Stimulated activated CD4-positive, alpha-beta T cell treated with anti-CD3 and anti-CD28 coated beads, Interleukin-12 subunit alpha, Interleukin-12 subunit beta, amount 100 ng/mL, for 4 hours (primary cell): ENCODE data around the gene MGAT3.
"Not testable (repeated sequence)": the region's sequence is repeated elsewhere in the genome, so short reads cannot be mapped to it uniquely, and the experiment has no call there.

Source experiments
- DNase-seq: peaks from one replicate; pipeline ENCODE4 v3.0.0-alpha.2; 2020

The MGAT3 gene

GRCh38 chr22:39494471-39495120 lies 37.8 kb downstream of the MGAT3 start:
- no peak for DNase-seq

DNA sequence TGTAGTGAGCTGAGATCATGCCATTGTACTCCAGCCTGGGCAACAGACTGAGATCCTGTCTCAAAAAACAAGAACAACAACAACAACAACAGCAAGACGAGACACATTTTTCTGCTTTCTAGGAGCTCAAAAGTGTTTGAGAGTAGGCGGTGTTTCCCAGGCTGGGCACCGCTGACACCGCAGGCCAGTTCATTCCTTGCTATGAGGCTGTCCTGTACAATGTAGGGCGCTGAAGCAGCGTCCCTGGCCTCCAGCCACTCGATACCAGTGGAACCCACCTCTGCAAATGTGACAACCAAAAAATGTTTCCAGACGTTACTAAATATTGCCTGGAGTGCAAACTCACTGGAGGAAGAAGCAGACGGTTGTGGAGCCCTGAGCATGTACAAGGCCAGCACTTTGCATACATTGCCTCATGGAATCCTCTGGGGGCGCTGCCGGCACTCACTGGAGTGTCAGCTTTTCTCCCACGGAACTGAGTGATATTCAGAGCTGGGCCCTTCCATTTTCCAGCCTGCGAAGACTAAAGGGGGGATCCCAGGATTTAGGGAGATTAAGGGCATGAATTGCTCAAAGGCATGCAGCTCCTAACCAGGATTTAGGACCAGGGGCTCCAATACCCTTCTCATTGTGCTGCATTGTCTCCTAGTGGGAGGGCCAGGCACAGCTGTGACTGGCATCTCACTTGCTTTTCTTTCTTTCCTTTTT lies 39.5 kb downstream of the MGAT3 start:
- peak; percentile 61 for DNase-seq

GRCh38 chr22:39497429-39497828 lies 40.6 kb downstream of the MGAT3 start:
- DNase-seq, result no peak

- no peak for DNase-seq
Measured at GRCh38 chr22:39498368-39498767, 41.6 kb downstream of the MGAT3 start.

DNA sequence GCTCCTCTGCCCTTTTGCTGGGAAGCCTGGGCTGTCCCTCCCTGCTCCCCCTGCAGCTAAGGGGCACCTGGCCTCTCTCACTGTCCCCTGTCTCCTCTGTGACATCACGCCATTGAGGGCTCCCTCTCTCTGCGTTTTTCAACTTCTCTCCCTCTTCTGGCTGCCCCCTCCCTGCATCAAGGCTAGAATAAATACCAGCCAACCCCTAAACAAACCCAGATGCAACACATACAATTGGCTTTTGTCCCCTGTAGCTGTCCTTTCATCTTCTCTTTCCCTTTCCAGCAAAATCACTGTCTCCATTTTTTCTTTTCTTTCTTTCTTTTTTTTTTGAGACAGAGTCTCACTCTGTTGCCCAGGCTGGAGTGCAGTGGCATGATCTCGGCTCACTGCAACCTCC lies 42.0 kb downstream of the MGAT3 start:
- no peak for DNase-seq

DNA sequence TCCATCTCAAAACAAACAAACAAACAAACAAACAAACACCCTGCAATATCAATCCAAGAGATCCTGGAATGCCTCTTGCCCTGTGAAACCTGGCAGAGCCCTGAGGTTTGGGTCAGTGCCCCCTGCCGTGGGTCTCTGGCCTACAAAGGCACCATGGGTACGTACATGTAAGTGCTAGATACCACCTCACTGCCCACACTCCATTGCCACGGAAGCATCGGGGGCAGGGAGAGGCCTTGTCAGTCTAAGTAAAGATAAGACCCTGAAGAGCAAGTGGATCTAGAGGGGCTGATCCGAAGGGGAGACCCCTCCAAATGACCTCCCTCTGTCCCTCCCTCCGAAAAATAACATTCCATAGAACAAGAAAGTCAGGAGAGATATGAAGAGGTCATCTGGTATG lies 43.3 kb downstream of the MGAT3 start:
- no peak for DNase-seq

DNA sequence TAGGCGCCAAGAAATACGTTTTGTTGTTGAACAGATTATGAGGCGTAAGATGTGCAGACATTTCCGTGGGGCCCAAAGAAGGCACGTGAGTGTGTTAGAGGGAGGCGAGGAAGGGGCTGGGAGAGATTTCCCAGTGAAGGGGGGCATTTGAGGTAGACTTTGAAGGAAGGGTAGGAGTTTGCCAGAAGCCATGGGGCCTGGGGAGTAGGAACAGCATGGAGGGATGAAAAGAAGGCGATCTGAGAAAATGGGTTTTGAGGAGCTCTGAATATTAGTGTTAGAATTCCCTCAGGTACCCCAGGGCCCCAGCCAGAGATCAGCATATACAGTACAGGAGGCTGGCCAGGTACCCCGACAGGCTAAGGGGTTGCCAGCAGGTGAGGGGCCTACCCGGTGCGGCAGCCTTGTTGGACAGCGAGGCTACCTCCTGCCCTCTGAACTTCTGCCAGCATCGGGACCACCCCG lies 44.9 kb downstream of the MGAT3 start:
- DNase-seq, result no peak

GRCh38 chr22:39502109-39502788 lies 45.4 kb downstream of the MGAT3 start, which contains the start of gene MIEF1:
Gene MIEF1 (plus strand): TSS chr22:39502290. CDS start chr22:39511295, 9,005 bp downstream.
- peak; percentile 92 for DNase-seq

DNA sequence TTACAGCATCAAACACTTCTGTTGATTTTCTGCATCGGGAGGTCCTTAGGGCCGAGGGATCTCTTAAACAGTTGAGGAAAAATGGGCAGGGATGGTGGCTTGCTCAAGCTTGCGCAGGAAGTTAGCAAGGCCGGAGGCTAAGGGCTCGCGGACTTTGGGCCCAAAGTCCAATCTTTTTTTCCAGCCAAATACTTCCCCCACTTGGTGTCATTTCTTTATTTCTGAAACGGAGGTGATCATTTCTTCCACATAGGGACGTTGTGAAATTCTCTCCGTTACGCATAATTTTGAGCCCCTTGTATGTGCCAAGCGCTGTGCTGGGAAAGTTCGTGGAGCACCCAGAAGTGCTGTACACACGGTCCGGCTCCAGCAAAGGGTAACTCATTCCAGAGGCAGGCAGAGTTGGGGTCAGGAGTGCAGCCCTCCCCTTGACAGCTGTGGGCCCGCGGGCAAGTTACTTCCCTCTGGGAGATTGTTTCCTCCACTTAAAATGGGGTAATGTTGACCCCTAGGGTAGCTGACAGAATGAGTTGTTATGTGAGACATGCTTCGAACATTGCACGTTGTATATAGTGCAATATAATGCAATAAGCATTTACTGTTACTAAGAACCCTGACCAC lies 46.1 kb downstream of the MGAT3 start:
- DNase-seq, result no peak

- DNase-seq, result no peak
Measured at GRCh38 chr22:39503630-39504029, 46.8 kb downstream of the MGAT3 start.

DNA sequence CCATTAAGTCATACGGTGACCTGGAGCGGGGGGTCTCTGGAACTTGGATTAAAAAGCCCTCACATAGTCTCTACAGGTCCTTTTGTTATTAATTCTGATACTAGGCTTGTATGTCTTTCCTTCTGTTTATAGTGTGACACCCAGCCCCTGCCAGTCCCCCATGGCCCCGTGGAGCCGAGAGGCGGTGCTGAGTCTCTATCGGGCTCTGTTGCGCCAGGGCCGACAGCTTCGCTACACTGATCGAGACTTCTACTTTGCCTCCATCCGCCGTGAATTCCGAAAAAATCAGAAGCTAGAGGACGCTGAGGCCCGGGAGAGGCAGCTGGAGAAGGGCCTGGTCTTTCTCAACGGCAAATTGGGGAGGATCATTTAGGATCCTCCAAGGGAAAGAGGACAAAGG lies 47.3 kb downstream of the MGAT3 start:
- DNase-seq, result no peak

- not testable (repeated sequence) for DNase-seq
Measured at GRCh38 chr22:39507021-39507420, 50.2 kb downstream of the MGAT3 start.

DNA sequence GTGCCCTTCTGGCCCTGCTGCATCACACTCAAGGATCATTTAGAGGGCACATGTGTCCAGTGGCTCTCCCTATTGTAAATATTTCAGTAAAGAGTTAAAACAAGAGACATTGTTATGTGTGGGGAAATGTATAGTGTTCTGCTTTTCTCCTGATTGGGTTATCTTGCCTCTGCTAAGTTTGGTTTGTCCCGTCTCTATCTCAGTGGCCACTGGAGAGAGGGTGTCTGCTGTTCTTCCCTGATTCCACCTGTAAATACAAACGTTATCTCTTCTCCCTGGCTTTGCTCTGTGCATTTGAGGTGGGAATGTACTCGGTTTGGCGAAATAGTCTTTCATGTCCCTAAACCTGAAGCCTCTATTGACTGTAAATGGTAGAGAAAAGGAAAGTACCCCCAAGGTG lies 51.6 kb downstream of the MGAT3 start:
- DNase-seq, result no peak

GRCh38 chr22:39510529-39511149 lies 53.8 kb downstream of the MGAT3 start:
- DNase-seq, result no peak

DNA sequence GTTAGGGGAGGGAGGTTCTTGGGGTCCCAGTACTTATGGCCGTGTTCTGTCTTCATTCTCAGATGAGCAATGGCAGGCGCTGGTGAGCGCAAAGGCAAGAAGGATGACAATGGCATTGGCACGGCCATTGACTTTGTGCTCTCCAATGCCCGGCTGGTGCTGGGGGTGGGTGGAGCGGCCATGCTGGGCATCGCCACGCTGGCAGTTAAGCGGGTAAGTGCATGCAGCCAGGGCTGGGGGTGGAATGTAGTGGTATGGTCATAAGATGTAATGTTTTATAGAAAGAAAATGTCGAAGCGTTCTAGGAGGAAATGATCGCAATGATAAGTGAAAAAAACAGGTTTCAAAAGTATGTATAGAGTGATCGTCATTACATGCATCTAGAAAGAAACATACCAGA lies 54.4 kb downstream of the MGAT3 start:
- no peak for DNase-seq

- no peak for DNase-seq
Measured at GRCh38 chr22:39512026-39512425, 55.2 kb downstream of the MGAT3 start.

DNA sequence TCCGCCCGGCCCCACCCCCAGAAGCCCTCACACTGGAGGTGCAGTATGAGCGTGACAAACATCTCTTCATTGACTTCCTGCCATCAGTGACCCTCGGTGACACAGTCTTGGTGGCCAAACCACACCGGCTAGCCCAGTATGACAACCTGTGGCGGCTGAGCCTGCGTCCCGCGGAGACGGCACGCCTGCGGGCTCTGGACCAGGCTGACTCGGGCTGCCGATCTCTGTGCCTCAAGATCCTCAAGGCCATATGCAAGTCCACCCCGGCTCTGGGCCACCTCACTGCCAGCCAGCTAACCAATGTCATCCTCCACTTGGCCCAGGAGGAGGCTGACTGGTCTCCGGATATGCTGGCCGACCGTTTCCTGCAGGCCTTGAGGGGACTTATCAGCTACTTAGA lies 57.0 kb downstream of the MGAT3 start:
- DNase-seq, result no peak

- DNase-seq, result peak; percentile 57
Measured at GRCh38 chr22:39514373-39514973, 57.7 kb downstream of the MGAT3 start.

- no peak for DNase-seq
Measured at GRCh38 chr22:39515266-39516050, 58.6 kb downstream of the MGAT3 start.

- DNase-seq, result no peak
Measured at GRCh38 chr22:39517470-39517869, 60.7 kb downstream of the MGAT3 start.

GRCh38 chr22:39518144-39518786 lies 61.5 kb downstream of the MGAT3 start:
- DNase-seq, result no peak
